GM12891 (cell line): ENCODE results near the gene OR51B2.
"Not testable (repeated sequence)": the region's sequence is repeated elsewhere in the genome, so short reads cannot be mapped to it uniquely, and the experiment has no call there.

ENCODE experiments used
- POLR2A ChIP-seq: IDR thresholded peaks from 2 replicates; pipeline ENCODE4 v1.6.1; 2011; ENCODE audit warnings: low read depth, low read length, control low read depth
- POLR2AphosphoS5 ChIP-seq: IDR thresholded peaks from 2 replicates; pipeline ENCODE4 v1.6.1; 2011; ENCODE audit warnings: low read depth, low read length, control low read depth
- SPI1 ChIP-seq: IDR thresholded peaks from 2 replicates; pipeline ENCODE4 v1.6.1; 2011; ENCODE audit warnings: low read depth, low read length, control low read depth
- TAF1 ChIP-seq: IDR thresholded peaks from 2 replicates; pipeline ENCODE4 v1.6.1; 2011; ENCODE audit warnings: low read depth, low read length, control low read depth

DNA sequence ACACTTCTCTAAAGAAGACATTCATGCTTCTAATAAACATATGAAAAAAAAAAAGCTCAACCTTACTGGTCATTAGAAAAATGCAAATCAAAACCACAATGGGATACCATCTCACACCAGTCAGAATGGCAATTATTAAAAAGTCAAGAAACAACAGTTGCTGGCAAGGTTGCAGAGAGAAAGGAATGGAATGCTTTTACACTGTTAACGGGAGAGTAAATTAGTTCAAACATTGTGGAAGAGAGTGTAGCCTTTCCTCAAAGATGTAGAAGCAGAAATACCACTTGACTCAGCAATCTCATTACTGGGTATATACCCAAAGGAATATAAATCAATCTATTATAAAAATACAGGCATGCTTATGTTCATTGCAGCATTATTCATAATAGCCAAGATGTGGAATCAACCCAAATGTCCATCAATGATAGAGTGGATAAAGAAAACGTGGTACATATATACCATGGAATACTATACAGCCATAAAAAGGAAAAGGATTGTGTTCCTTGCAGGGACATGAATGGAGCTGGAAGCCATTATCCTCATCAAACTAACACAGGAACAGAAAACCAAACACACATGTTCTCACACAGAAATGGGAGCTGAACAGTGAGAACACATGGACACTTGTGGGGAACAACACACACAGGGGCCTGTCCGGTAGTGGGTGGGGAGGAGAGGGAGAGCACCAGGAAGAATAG, 10.6 kb downstream of the OR51B2 start:
- TF ChIP-seq POLR2AphosphoS5, POLR2A, SPI1, TAF1: not testable (repeated sequence)
